ENCODE measurements around the gene PPP2R1B.

DNA sequence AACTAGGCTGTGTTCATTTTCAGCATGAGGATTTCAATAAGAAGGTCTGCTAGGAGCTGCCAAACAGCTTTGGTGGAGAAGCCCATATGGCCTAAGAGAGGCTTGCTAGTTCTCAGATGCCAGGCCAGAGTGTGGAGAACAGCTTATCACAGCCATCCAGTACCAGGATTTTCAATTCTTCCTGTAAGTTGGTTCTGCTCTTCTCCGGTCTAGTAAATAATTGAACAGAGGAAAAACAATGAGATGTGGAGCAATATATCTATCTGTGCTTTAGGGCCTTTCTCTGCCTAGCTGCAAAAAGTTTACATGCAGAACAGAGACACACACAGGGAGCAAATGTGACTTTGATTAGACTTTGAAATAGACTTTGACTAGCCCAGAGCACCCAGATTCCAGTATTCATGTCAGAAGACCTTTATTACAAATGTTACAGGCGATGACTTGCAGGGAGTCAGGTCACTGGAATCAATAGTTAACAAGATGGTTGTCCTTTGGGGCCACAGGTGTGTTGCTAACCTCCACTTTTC lies 19.8 kb upstream of the PPP2R1B start:
- TF ChIP-seq, protein P1, sequence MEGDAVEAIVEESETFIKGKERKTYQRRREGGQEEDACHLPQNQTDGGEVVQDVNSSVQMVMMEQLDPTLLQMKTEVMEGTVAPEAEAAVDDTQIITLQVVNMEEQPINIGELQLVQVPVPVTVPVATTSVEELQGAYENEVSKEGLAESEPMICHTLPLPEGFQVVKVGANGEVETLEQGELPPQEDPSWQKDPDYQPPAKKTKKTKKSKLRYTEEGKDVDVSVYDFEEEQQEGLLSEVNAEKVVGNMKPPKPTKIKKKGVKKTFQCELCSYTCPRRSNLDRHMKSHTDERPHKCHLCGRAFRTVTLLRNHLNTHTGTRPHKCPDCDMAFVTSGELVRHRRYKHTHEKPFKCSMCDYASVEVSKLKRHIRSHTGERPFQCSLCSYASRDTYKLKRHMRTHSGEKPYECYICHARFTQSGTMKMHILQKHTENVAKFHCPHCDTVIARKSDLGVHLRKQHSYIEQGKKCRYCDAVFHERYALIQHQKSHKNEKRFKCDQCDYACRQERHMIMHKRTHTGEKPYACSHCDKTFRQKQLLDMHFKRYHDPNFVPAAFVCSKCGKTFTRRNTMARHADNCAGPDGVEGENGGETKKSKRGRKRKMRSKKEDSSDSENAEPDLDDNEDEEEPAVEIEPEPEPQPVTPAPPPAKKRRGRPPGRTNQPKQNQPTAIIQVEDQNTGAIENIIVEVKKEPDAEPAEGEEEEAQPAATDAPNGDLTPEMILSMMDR (IDR thresholded peaks at IDR 0.05; ENCODE audit: insufficient read depth, low read length), result no peak
- TF ChIP-seq POLR2AphosphoS5 (IDR thresholded peaks at IDR 0.05; ENCODE audit: low read depth), result no peak
- TF ChIP-seq SPI1 (IDR thresholded peaks at IDR 0.05; ENCODE audit: borderline replicate concordance, low read depth), result no peak

Data from HL-60 (cell line).